Left colon (tissue), 2 donors: ENCODE results near the gene HEATR5A. TPM values are rescaled to one million over a fixed set of nuclear protein-coding genes. Genes with fewer than 3 reads are reported as not detected.
"Not testable (repeated sequence)": the region's sequence is repeated elsewhere in the genome, so short reads cannot be mapped to it uniquely, and the experiment has no call there.

Experiments
- ATAC-seq: fragments of 200-7000 bp; cut with Tn5 transposase; one replicate; pipeline ENCODE4 v1.9.1; 2020; ENCODE audit warnings: mild to moderate bottlenecking, moderate library complexity
- DNase-seq, 2 donors: peaks; one replicate each; pipeline ENCODE4 v3.0.0-alpha.2; 2020
- intact Hi-C, 2 donors: fragments of 100-400 bp; cut with DNase I in 1 of 2; cut with micrococcal nuclease in 1 of 2; formaldehyde crosslinking; loops; one replicate each; pipeline versions ENCODE4 v1.11.2 to v1.14.0; 2022; cut with DNase I, micrococcal nuclease
- total RNA-seq, 2 donors: library from RNA; stranded (reverse); fragmentation: NEBNext Ultra II Directional; extraction: Animal tissue kit (Norgen Biotek cat#: 25700); gene quantifications; one replicate each; pipeline ENCODE4 v1.2.1, GENCODE V29; 2021
- donor health status: DM: no; HTN: no; CAD: no.
- donor health status: DM: yes; HTN: yes; CAD: no.

The HEATR5A gene
- total RNA-seq, 2 donors from 2014 or later = 60.4 to 69.6 TPM

GRCh38 chr14:31300883-31301282 is 119.5 kb downstream of the HEATR5A start:
- DNase-seq (no peak), ATAC-seq (no peak)
- intact Hi-C loops = no loop called here

DNA sequence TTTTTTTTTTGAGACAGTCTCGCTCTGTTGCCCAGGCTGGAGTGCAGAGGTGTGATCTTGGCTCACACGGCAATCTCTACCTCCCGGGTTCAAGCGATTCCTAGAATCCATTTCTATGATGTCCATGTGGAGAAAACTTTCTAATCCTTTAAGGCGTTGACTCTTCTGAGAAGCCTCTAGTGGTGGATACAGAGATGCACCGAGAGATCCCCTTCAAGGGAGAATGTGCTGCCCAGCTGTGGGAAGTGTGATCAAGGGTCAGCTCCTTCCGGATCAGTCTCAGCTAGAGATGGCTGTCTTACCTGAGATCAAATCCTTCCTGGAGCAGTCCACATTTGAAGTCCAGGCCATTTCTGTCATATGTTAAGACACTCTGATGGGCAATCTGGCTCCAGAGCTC is 120.1 kb downstream of the HEATR5A start:
- ATAC-seq = no peak
- DNase-seq = no peak
- intact Hi-C loops = no loop called here

GRCh38 chr14:31297701-31298344 is 122.5 kb downstream of the HEATR5A start:
- intact Hi-C loops = no loop called here

GRCh38 chr14:31297112-31297511 is 123.2 kb downstream of the HEATR5A start:
- no peak for ATAC-seq

More at GRCh38 chr14:31297701-31298344, 122.5 kb downstream of the HEATR5A start:
- DNase-seq = no peak
- no peak for ATAC-seq

GRCh38 chr14:31294746-31295405 is 125.5 kb downstream of the HEATR5A start:
- no peak for ATAC-seq
- intact Hi-C loops = no loop called here
- DNase-seq = no peak

More at GRCh38 chr14:31297112-31297511, 123.2 kb downstream of the HEATR5A start:
- DNase-seq = no peak
- intact Hi-C loops = no loop called here

DNA sequence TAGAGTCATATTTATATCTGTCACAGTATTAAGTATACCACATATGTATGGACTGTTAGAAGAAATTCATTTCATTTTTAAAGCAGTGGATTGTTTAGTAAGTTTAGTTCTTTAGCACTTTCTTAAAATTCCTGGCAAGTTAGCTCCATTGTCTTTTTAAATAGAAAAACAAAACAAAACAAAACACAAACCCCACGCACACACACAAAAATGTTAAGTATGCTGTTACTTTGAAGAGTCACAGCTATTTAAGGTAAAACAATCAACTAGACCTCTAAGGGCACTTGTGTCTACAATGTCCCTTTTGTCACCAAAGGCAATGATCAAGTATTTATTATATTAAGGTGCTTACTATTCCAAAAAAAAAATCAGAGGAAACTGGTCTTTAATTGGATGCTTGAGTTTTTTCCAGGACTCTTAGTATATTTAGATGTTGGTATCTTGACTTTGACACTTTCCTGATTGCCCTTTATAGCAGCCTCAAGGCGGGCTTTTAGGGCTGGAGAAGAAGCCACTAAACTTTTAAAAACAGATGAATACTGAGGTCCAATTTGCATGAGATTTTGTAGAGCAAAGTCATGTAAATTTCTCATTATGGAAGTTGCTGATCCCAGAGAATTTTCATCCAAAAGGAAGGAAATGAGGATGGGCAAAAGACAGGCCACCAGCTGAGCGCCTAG is 127.3 kb downstream of the HEATR5A start:
- DNase-seq (no peak), ATAC-seq (no peak)
- intact Hi-C loops = no loop called here

DNA sequence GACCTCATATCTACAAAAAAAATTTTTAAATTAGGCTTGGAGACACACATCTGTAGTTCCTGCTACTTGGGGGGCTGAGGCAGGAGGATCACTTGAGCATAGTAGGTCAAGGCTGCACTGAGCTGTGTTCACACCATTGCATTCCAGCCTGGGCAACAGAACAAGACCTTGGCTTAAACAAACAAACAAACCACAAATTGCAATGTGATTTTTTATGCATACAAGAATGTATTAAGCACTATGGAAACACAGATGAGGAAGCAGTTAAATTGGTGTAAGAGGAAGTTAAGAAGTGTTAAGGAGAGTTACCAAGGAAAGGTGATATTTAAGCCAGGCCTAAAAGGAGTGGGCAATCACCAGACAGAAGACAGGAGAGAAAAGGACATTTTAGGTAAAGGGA is 129.1 kb downstream of the HEATR5A start:
- DNase-seq (no peak), ATAC-seq (no peak)
- intact Hi-C loops = no loop called here

DNA sequence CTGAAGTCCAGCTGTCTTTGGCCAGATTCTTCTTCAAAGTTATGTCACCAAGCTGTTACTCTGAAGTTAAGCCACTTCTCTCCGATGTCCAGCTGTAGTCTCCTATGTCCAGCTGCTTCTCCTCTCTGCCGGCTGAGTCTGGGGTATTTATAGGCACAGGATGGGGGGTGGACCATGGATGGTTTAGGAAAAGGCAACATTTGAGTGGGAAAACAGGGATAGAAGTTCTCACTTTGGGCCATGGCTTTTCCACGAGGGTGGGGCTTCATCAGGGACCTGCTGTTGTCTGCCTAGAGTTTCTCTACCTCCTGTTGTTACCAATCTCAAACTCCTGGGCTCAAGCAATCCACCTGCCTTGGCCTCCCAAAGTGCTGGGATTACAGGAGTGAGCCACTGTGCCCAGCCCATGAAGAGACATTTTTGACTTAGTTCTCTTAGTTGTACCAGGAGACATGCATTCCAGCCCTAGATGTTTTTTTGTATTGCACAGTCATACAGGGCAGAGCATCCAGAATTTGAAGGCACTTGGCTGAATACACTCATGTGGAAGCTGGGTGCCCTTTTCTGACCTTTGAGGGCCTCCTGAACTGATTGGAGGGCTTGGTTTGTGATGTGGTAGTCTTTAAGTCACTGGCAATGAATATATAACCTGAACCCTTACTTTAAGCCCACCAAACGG is 132.9 kb downstream of the HEATR5A start:
- intact Hi-C loops = no loop called here
- no peak for DNase-seq

GRCh38 chr14:31286456-31287293 is 133.7 kb downstream of the HEATR5A start:
- ATAC-seq (peak; percentile 69), DNase-seq (no peak)
- intact Hi-C loops = no loop called here

More for the DNA sequence above, 132.9 kb downstream of the HEATR5A start:
- no peak for ATAC-seq

- no peak for DNase-seq
- ATAC-seq = no peak
- intact Hi-C loops = no loop called here
Observed at GRCh38 chr14:31283578-31284252, 136.6 kb downstream of the HEATR5A start.

- no peak for DNase-seq
- ATAC-seq = no peak
- intact Hi-C loops = no loop called here
Observed at GRCh38 chr14:31283153-31283552, 137.2 kb downstream of the HEATR5A start.

DNA sequence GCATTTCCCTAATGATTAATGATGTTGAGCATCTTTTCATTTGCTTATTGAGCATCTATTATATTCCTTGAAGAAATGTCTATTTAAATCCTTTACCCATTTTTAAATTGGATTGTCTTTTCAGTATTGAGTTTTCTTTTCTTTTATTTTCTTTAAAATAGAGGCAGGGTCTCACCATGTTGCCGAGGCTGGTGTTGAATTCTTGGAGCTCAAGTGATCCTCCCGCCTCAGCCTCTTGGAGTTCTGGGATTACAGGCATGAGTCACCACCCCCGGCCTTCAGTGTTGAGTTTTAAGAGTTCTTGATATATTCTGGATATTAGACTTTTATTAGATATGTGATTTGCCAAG is 139.5 kb downstream of the HEATR5A start:
- DNase-seq = no peak
- no peak for ATAC-seq
- intact Hi-C loops = no loop called here

DNA sequence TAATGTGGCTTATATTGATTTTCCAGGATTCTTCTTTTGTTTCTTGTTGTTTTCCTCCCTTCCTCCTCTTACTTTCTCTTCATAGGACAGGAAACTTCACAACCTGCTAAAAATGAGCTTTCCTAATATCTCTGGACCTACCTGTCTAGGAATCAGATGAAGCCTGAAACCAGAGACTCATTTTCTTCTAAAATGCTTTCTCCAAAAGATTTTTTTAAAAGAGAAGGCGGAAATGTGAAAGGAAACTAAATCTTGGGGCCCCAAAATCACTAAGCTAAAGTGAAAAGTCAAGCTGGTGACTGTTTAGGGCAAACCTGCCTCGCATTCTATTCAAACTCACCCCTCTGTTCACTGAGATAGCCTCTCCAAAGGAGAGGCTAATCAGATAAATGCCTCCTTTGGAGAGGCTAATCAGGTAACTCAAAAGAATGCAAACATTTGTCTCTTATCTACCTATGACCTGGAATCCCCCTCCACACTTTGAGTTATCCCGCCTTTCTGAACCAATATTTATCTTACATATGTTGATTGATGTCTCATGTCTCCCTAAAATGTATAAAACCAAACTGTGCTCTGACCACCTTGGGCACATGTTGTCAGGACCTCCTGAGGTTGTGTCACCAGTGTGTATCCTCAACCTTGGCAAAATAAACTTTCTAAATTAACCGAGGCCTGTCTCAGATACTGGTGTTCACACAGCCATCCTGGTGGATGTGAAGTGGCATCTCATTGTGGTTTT is 140.0 kb downstream of the HEATR5A start:
- intact Hi-C loops = no loop called here
- DNase-seq (no peak), ATAC-seq (no peak)

DNA sequence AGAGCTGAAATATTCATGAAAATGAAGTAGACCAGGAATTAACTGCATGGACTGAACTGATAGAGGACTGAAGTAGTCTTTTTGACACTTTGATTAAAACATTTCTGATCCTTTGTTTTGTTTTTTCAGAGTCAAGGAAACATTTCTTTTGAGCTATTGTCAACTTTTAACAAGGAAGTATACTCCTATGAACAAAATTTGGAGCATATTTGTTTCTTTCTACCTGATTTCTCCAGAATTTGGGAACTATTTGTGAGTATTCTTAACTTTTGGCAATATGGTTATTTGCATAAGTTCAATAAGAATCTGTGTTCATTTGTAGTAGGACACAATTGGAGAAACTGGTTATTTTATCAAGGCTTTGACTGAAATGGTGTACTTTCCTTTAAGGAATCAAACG is 141.5 kb downstream of the HEATR5A start:
- ATAC-seq (no peak), DNase-seq (no peak)
- intact Hi-C loops = no loop called here

DNA sequence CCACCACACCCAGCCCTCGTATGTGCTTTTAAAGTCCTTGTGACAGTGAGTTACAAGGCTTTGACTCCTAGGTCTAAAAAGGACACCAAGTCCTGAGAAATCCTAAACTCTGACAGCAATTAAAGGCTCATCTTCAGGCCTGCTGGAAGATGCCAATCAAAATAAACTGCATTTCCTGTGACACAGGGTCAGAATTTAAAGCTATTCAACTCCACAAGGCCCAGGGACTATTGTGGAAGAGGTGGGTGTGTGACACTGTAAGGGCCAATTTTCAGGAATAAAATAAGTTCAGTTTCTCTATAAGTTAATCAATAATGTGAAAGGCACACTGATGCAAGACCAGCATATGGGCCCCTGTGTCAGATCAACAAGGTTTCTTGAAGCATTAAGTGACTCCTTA is 143.3 kb downstream of the HEATR5A start:
- ATAC-seq = no peak
- intact Hi-C loops = no loop called here
- no peak for DNase-seq

GRCh38 chr14:31276417-31276816 is 143.9 kb downstream of the HEATR5A start:
- intact Hi-C loops, ATAC-seq, DNase-seq: not testable (repeated sequence)

DNA sequence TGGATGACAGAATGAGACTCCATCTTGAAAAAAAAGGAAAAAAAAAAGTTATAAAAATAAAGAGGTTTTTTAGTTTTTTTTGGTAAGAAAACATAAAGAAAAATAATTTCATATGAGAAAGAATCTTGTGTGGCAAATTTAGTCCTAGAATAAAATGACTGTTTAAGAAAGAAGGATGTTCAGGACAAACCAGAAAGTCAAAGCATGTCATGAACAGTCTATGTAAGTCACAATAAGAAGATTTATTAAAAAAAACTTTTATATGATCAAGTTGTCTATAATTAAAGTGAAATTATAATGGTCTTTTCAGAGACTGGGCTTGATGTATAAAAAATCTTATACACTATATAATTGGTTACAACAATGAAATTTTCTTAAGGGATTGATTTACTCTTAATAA is 144.6 kb downstream of the HEATR5A start:
- intact Hi-C loops = no loop called here
- DNase-seq (no peak), ATAC-seq (no peak)

DNA sequence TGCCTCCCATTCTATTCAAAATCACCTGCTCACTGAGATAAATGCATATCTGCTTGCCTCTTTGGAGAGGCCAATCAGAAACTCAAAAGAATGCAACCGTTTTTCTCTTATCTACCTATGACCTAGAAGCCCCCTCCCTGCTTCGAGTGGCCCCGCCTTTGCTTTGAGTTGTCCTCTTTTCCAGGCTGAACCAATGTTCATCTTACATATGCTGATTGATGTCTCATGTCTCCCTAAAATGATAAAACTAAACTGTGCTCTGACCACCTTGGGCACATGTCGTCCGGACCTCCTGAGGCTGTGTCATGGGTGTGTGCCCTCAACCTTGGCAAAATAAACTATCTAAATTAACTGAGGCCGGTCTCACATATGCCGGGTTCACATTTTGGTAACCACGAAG is 148.7 kb downstream of the HEATR5A start:
- intact Hi-C loops = no loop called here
- DNase-seq (no peak), ATAC-seq (no peak)
